SU-DHL-6 (cell line): ENCODE results near the gene F2.

Experiments used
- H2AFZ ChIP-seq: fragments of 200-600 bp; sonication (generic); 2 replicates; pipeline ENCODE4 v1.6.1; 2014; ENCODE audit warnings: low read depth, mild to moderate bottlenecking, moderate library complexity, mixed read lengths, antibody characterized with exemption, low read length; ENCODE audit not compliant: severe bottlenecking
- H3F3A ChIP-seq: fragments of 200-600 bp; shearing (Covaris generic); 2 replicates; pipeline ENCODE4 v1.6.0; 2016; ENCODE audit warnings: antibody characterized with exemption, mild to moderate bottlenecking; ENCODE audit not compliant: insufficient read depth
- H3K27ac ChIP-seq: fragments of 200-600 bp; sonication (generic); 2 replicates; pipeline ENCODE4 v1.5.1; 2016; ENCODE audit warnings: low read depth, mild to moderate bottlenecking, low read length, moderate library complexity, mixed read lengths
- H3K27me3 ChIP-seq: fragments of 200-600 bp; sonication (generic), shearing (Covaris generic); 2 replicates; pipeline ENCODE4 v1.6.0; 2014; ENCODE audit warnings: mild to moderate bottlenecking, low read length
- H3K36me3 ChIP-seq: fragments of 200-600 bp; sonication (generic); 2 replicates; pipeline ENCODE4 v1.6.1; 2014; ENCODE audit warnings: mild to moderate bottlenecking, low read length, mixed read lengths
- H3K4me2 ChIP-seq: fragments of 300-600, 200-600 bp; shearing (Covaris generic), sonication (generic); 2 replicates; pipeline ENCODE4 v1.6.0; 2014; ENCODE audit warnings: low read length, low read depth, mild to moderate bottlenecking; ENCODE audit not compliant: poor library complexity, severe bottlenecking
- H3K4me3 ChIP-seq: fragments of 200-600 bp; sonication (generic); 2 replicates; pipeline ENCODE4 v1.5.1; 2014; ENCODE audit warnings: antibody characterized with exemption, low read length, mild to moderate bottlenecking, mixed read lengths; ENCODE audit not compliant: insufficient read depth, poor library complexity, severe bottlenecking
- H3K79me2 ChIP-seq: fragments of 200-600 bp; sonication (generic); 2 replicates; pipeline ENCODE4 v1.6.1; 2014; ENCODE audit warnings: mild to moderate bottlenecking, low read length, moderate library complexity; ENCODE audit not compliant: insufficient read depth
- H3K9ac ChIP-seq: fragments of 200-600 bp; sonication (generic); 2 replicates; pipeline ENCODE4 v1.7.0; 2014; ENCODE audit warnings: mild to moderate bottlenecking, low read length
- H3K9me2 ChIP-seq: fragments of 200-600 bp; sonication (generic); replicated peaks from 2 replicates; pipeline ENCODE4 v1.6.1; 2014; ENCODE audit warnings: low read length; ENCODE audit not compliant: insufficient read depth
- H3K9me3 ChIP-seq: fragments of 200-600 bp; sonication (generic); 2 replicates; pipeline ENCODE4 v1.6.1; 2014; ENCODE audit warnings: low read length, mixed read lengths; ENCODE audit not compliant: insufficient read depth
- H4K20me1 ChIP-seq: fragments of 200-600 bp; sonication (generic); 2 replicates; pipeline ENCODE4 v1.6.1; 2014; ENCODE audit warnings: low read depth, mild to moderate bottlenecking, antibody characterized with exemption, low read length, moderate library complexity, mixed read lengths
- CTCF ChIP-seq: fragments of 200-600 bp; sonication (generic); IDR thresholded peaks from one replicate; pipeline ENCODE4 v1.5.1; 2017; ENCODE audit warnings: antibody characterized with exemption, mild to moderate bottlenecking, low read length, moderate library complexity; ENCODE audit not compliant: insufficient read depth, poor library complexity, severe bottlenecking
- EZH2phosphoT487 ChIP-seq: fragments of 200-600 bp; sonication (generic), shearing (Covaris generic); conservative IDR thresholded peaks from 2 replicates; pipeline ENCODE4 v1.6.1; 2018; ENCODE audit warnings: mild to moderate bottlenecking, antibody characterized with exemption, low read length, moderate library complexity, mixed read lengths

The F2 gene

DNA sequence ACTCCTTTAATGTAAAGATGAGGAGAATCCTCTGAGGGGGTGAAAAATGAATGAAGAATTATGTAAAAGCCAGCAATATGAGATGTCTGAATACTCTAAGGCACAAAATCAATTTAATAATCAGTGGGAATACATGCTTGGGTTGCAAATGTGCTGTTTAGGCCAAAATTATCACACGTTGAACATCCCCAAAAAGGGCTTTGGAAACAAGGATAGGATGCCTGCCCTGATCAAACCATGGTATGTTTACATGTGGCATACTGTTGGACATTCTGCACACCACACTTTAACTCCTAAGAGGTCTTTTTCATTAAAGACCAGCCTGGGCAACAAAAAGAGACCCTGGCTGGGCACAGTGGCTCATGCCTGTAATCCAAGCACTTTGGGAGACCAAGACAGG is 26.3 kb downstream of the F2 start:
- no peaks in the 10 kb centered on the region for H3K9me2 ChIP-seq
- H2AFZ ChIP-seq: no peak overlapping the region
- no peak overlapping the region for H3K4me2 ChIP-seq
- no peaks in the 10 kb centered on the region for H3K9me3 ChIP-seq
- no peak overlapping the region for H3K4me3 ChIP-seq
- H3K27me3 ChIP-seq: no peaks in the 10 kb centered on the region
- H3F3A ChIP-seq: no peaks in the 10 kb centered on the region
- no peak overlapping the region for H3K9ac ChIP-seq
- TF ChIP-seq CTCF (no peak), EZH2phosphoT487 (no peak)
- H4K20me1 ChIP-seq: no peaks in the 10 kb centered on the region
- peaks cover 13% of the 10 kb centered on the region for H3K36me3 ChIP-seq
- H3K27ac ChIP-seq: no peak overlapping the region
- H3K79me2 ChIP-seq: no peaks in the 10 kb centered on the region

DNA sequence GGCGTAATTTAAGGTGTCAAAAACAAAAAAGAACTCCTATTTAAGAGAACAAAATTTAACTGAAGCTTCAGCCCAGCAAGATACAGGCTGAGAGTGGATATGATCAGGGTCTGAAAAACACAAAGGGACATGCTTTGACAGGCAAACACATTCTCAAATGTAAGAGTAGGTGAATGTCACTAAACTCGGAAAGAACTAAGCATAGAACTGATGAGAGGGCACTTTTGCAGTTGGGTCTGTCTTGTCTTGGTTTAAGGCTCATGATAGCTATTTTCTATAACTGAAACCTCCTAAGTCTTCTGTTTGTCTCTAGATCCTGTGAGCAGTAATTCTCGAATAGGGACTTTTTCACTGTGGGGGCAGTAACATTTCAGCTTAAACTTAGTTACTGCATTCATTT is 27.0 kb downstream of the F2 start:
- H3K9me2 ChIP-seq: no peaks in the 10 kb centered on the region
- H3F3A ChIP-seq: no peaks in the 10 kb centered on the region
- no peak for TF ChIP-seq CTCF
- no peak for TF ChIP-seq EZH2phosphoT487
- peaks cover 20% of the 10 kb centered on the region for H3K36me3 ChIP-seq
- no peak overlapping the region for H2AFZ ChIP-seq
- no peak overlapping the region for H3K4me2 ChIP-seq
- H3K79me2 ChIP-seq: no peaks in the 10 kb centered on the region
- H3K27me3 ChIP-seq: no peaks in the 10 kb centered on the region
- no peak overlapping the region for H3K9ac ChIP-seq
- no peak overlapping the region for H3K27ac ChIP-seq
- no peak overlapping the region for H3K4me3 ChIP-seq
- no peaks in the 10 kb centered on the region for H3K9me3 ChIP-seq
- H4K20me1 ChIP-seq: no peaks in the 10 kb centered on the region

DNA sequence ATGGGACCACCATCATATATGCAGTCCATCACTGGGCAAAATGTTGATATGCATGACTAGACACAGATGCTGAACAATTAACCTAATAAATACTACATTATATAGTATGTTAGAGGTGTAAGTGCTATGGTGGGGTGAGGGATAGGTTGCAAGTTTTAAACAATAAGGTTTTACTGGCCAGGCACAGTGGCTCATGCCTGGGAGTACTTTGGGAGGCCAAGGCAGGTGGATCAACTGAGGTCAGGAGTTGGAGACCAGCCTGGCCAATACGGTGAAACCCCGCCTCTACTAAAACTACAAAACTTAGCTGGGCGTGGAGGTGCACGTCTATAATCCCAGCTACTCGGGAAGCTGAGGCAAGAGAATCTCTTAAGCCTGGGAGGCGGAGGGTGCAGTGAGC is 28.1 kb downstream of the F2 start:
- Histone ChIP-seq H3K9me3 (no peaks in the 10 kb centered on the region), H3K27ac (no peak overlapping the region), H3K27me3 (no peaks in the 10 kb centered on the region), H3K4me3 (no peak overlapping the region), H3F3A (no peaks in the 10 kb centered on the region), H3K9ac (no peak overlapping the region), H3K79me2 (no peaks in the 10 kb centered on the region), H2AFZ (no peak overlapping the region), H4K20me1 (no peaks in the 10 kb centered on the region), H3K4me2 (no peak overlapping the region), H3K9me2 (no peaks in the 10 kb centered on the region), H3K36me3 (peaks cover 25% of the 10 kb centered on the region)
- TF ChIP-seq CTCF: no peak
- TF ChIP-seq EZH2phosphoT487: no peak
